K562 (cell line): ENCODE results near the gene TRRAP. TPM values are rescaled to one million over a fixed set of nuclear protein-coding genes. Genes with fewer than 3 reads are reported as not detected.

ENCODE experiments used
- ATAC-seq: fragments of 200-7000 bp; cut with Tn5 transposase; 3 replicates; pipeline ENCODE4 v1.9.1; 2020; ENCODE audit warnings: moderate library complexity
- BruUV-seq: library from RNA; stranded (reverse); fragments of 400-500 nt; replicated peaks from 2 replicates; lab custom pipeline; 2021; lab: Mats Ljungman, UMichigan
- CTCF ChIA-PET: fragments of 300-600 bp; formaldehyde crosslinking; extraction: SDS; loops from one replicate; lab custom pipeline; 2021; ENCODE audit warnings: low intra/inter-chr PET ratio; lab: Yijun Ruan, JAX
- POLR2A ChIA-PET: fragments of 300-600, 350-650 bp; sonication (Branson Sonifier 250); formaldehyde crosslinking; extraction: SDS; loops from one replicate; lab custom pipeline; 2021; ENCODE audit warnings: antibody characterized with exemption, inconsistent platforms; lab: Yijun Ruan, JAX
- DNase-seq, 4 experiments: peaks; one replicate each; pipeline versions ENCODE4 v3.0.0 to v3.0.0-alpha.2; 2011 to 2018; ENCODE audit warnings: low spot score in 3 of 4, mixed read lengths in 3 of 4; ENCODE audit errors: extremely low read depth in 1 of 4
- FAIRE-seq: peaks from 2 replicates; lab custom pipeline; 2011; peaks lifted over from hg19 to GRCh38; lab: Jason Lieb, UNC
- H2AFZ ChIP-seq: 2 replicates; pipeline ENCODE4 v1.6.0; 2011; ENCODE audit warnings: low read depth, low read length, control low read depth, inconsistent platforms
- H3K27ac ChIP-seq: fragments of 200-600 bp; 3 replicates; pipeline ENCODE4 v1.8.0; 2011; ENCODE audit warnings: low read depth, mild to moderate bottlenecking, control low read depth, inconsistent platforms, low read length, moderate library complexity, mixed read lengths; ENCODE audit errors: extremely low read depth
- H3K27me3 ChIP-seq, 2 experiments: fragments of 300-600 bp in 1 of 2; 2 replicates in 1 of 2; 3 replicates in 1 of 2; pipeline versions ENCODE4 v1.6.0 to v1.8.0; 2011; ENCODE audit warnings: inconsistent platforms in 2 of 2, low read length in 2 of 2, mild to moderate bottlenecking in 1 of 2, mixed read lengths in 1 of 2, moderate library complexity in 1 of 2; ENCODE audit not compliant: control insufficient read depth in 2 of 2, insufficient read depth in 2 of 2
- H3K36me3 ChIP-seq: fragments of 300-600 bp; 3 replicates; pipeline ENCODE4 v1.8.0; 2011; ENCODE audit warnings: mild to moderate bottlenecking, low read length, inconsistent platforms; ENCODE audit not compliant: control insufficient read depth, insufficient read depth
- H3K4me1 ChIP-seq, 2 experiments: fragments of 200-600 bp in 1 of 2; replicated peaks in 1 of 2; 2 replicates in 1 of 2; 3 replicates in 1 of 2; pipeline versions ENCODE4 v1.5.1 to v1.8.0; 2011; ENCODE audit warnings: inconsistent platforms in 2 of 2, low read length in 2 of 2, mild to moderate bottlenecking in 1 of 2, mixed read lengths in 1 of 2, moderate library complexity in 1 of 2; ENCODE audit not compliant: control insufficient read depth in 2 of 2, insufficient read depth in 2 of 2
- H3K4me2 ChIP-seq: 2 replicates; pipeline ENCODE4 v1.6.1; 2011; ENCODE audit warnings: low read length, control low read depth, inconsistent platforms, mixed read lengths; ENCODE audit not compliant: insufficient read depth
- H3K4me3 ChIP-seq: fragments of 200-600 bp; sonication (generic), shearing (Covaris generic); 2 replicates; pipeline ENCODE4 v1.5.1; 2016; ENCODE audit warnings: control low read depth, inconsistent platforms
- H3K79me2 ChIP-seq: fragments of 200-600 bp; 3 replicates; pipeline ENCODE4 v1.8.0; 2011; ENCODE audit warnings: low read length, inconsistent platforms; ENCODE audit not compliant: control insufficient read depth, insufficient read depth
- H3K9ac ChIP-seq, 2 experiments: 2 replicates each; pipeline versions ENCODE4 v1.6.0 to v1.6.1; 2011; ENCODE audit warnings: low read depth in 2 of 2, low read length in 2 of 2, control low read depth in 1 of 2, inconsistent platforms in 1 of 2, mild to moderate bottlenecking in 1 of 2, mixed read lengths in 1 of 2; ENCODE audit not compliant: insufficient read depth in 1 of 2
- H3K9me1 ChIP-seq: one replicate; pipeline ENCODE4 v1.6.0; 2011; ENCODE audit warnings: inconsistent platforms, mild to moderate bottlenecking, low read length, moderate library complexity; ENCODE audit not compliant: control insufficient read depth, insufficient read depth
- H3K9me3 ChIP-seq: replicated peaks from 2 replicates; pipeline ENCODE4 v1.5.1; 2011; ENCODE audit warnings: low read depth, low read length, inconsistent platforms; ENCODE audit not compliant: control insufficient read depth, insufficient read depth
- H4K20me1 ChIP-seq: replicated peaks from 2 replicates; pipeline ENCODE4 v1.6.1; 2011; ENCODE audit warnings: low read length, inconsistent platforms, mixed read lengths; ENCODE audit not compliant: control insufficient read depth, insufficient read depth
- E2F6 ChIP-seq, 2 experiments: IDR thresholded peaks; 2 replicates each; pipeline ENCODE4 v1.6.1; 2011; ENCODE audit warnings: borderline replicate concordance in 1 of 2, control low read depth in 1 of 2, low read depth in 1 of 2, low read length in 1 of 2, mild to moderate bottlenecking in 1 of 2, mixed read lengths in 1 of 2, moderate library complexity in 1 of 2; ENCODE audit not compliant: insufficient read depth in 1 of 2, insufficient read length in 1 of 2, poor library complexity in 1 of 2, severe bottlenecking in 1 of 2; ENCODE audit errors: extremely low read depth in 1 of 2
- FIP1L1 ChIP-seq: fragments of 200-400 bp; formaldehyde crosslinking; IDR thresholded peaks from 2 replicates; pipeline ENCODE4 v1.6.1; 2018; ENCODE audit warnings: mild to moderate bottlenecking, low read depth, low read length; ENCODE audit not compliant: poor library complexity, severe bottlenecking
- FOS ChIP-seq: IDR thresholded peaks from 3 replicates; pipeline ENCODE4 v1.6.1; 2011; ENCODE audit not compliant: insufficient read length; ENCODE audit errors: extremely low read depth
- HOMEZ ChIP-seq: fragments of 250-450 bp; sonication (Bioruptor Pico); IDR thresholded peaks from 2 replicates; pipeline ENCODE4 v1.4.0; 2020; ENCODE audit warnings: mild to moderate bottlenecking, moderate library complexity
- NR3C1 ChIP-seq: sonication (generic); formaldehyde crosslinking; IDR thresholded peaks from 2 replicates; pipeline ENCODE4 v1.8.1; 2022; ENCODE audit warnings: missing genetic modification reagents
- POLR2G ChIP-seq: fragments of 200-400 bp; formaldehyde crosslinking; IDR thresholded peaks from 2 replicates; pipeline ENCODE4 v1.6.1; 2017; ENCODE audit warnings: low read depth, mild to moderate bottlenecking, antibody characterized with exemption, low read length, moderate library complexity
- RFX5 ChIP-seq: IDR thresholded peaks from 2 replicates; pipeline ENCODE4 v1.6.1; 2011; ENCODE audit warnings: low read depth, mild to moderate bottlenecking, improper control_type of control experiment, low read length
- SIX5 ChIP-seq, 2 experiments: IDR thresholded peaks; 2 replicates each; pipeline ENCODE4 v1.6.1; 2011; ENCODE audit warnings: low read length in 2 of 2, borderline replicate concordance in 1 of 2, low read depth in 1 of 2, mild to moderate bottlenecking in 1 of 2, moderate library complexity in 1 of 2; ENCODE audit not compliant: insufficient read depth in 1 of 2
- TSC22D4 ChIP-seq: fragments of 450-650 bp; IDR thresholded peaks from 2 replicates; pipeline ENCODE4 v1.6.1; 2016; ENCODE audit warnings: missing genetic modification characterization, missing biosample characterization, control low read depth
- ZBTB1 ChIP-seq: sonication (generic); formaldehyde crosslinking; IDR thresholded peaks from 2 replicates; pipeline ENCODE4 v1.8.1; 2023; ENCODE audit warnings: missing genetic modification reagents, low read depth, mild to moderate bottlenecking, borderline replicate concordance
- ZBTB7A ChIP-seq: IDR thresholded peaks from 2 replicates; pipeline ENCODE4 v1.6.1; 2011; ENCODE audit warnings: low read depth, mild to moderate bottlenecking, low read length, moderate library complexity, borderline replicate concordance; ENCODE audit not compliant: control insufficient read depth
- ZNF274 ChIP-seq: IDR thresholded peaks from 2 replicates; pipeline ENCODE4 v1.6.1; 2011; ENCODE audit warnings: low read depth, mild to moderate bottlenecking, low read length, moderate library complexity, borderline replicate concordance
- ZNF57 ChIP-seq: fragments of 450-650 bp; formaldehyde crosslinking; IDR thresholded peaks from 2 replicates; pipeline ENCODE4 v1.4.0; 2020; ENCODE audit warnings: mild to moderate bottlenecking, moderate library complexity
- WGBS: fragments of 100-300 bp; shearing (Covaris generic); methylation state at CpG from one replicate; pipeline ENCODE4 v1.1.6; 2016; ENCODE audit warnings: low coverage, mixed read lengths; ENCODE audit not compliant: insufficient coverage; ENCODE audit errors: missing lambda C conversion rate; 5-methylcytosine and 5-hydroxymethylcytosine counted together
- in situ Hi-C: fragments of 300-500 bp; cut with MboI; formaldehyde crosslinking; loops from 4 replicates; pipeline ENCODE4 v1.15.0; 2018; ENCODE audit warnings: inconsistent platforms, mixed read lengths
- intact Hi-C: fragments of 100-400 bp; cut with micrococcal nuclease; formaldehyde crosslinking; loops from 2 replicates; pipeline ENCODE4 v1.14.2; 2022
- polyA plus RNA-seq, 8 experiments: library from polyadenylated mRNA; depleted of rRNA in 4 of 8; stranded (reverse) in 5 of 8; unstranded in 3 of 8; fragments of >200 nt; fragmentation: Nextera tagmentation in 2 of 8; fragmentation: Illumina TruSeq in 1 of 8; extraction: Ambion mirVana in 2 of 8; extraction: Trizol in 1 of 8; gene quantifications; 2 replicates each; pipeline versions ENCODE4 v1.2.1 to v1.2.3, GENCODE V29; 2011 to 2014; ENCODE audit warnings: inconsistent platforms in 1 of 8, missing spikeins in 1 of 8
- total RNA-seq, 7 experiments: library from RNA; depleted of rRNA in 6 of 7; stranded (reverse); fragments of >200 nt in 6 of 7; fragmentation: Illumina TruSeq in 2 of 7; extraction: Trizol in 2 of 7; gene quantifications; 2 replicates each; pipeline versions ENCODE4 v1.2.1 to v1.2.3, GENCODE V29; 2011 to 2021; ENCODE audit warnings: low replicate concordance in 1 of 7

The TRRAP gene
- total and polyA plus RNA-seq, 9 of the 15 experiments (the other 6 are each of a cell fraction or from before 2014, with no cell fraction given), result 1.3 to 47.2 (median 9.7) TPM

- H3K9me1 ChIP-seq, result no peaks in the 10 kb centered on the region
- no peak overlapping the region for H3K4me2 ChIP-seq
- H3K79me2 ChIP-seq, result no peaks in the 10 kb centered on the region
- FAIRE-seq, result no peak
- intact Hi-C loops, result no loop called here
- no peak for ATAC-seq
- no peak for TF ChIP-seq ZBTB1
- no peak for TF ChIP-seq ZBTB7A
- no peak for TF ChIP-seq SIX5 (IDR thresholded peaks at IDR 0.05; ENCODE audit: borderline replicate concordance in 1 of 2, insufficient read depth in 1 of 2, low read depth in 1 of 2, low read length in 2 of 2)
- no peak for TF ChIP-seq TSC22D4 (tag)
- TF ChIP-seq NR3C1 (CRISPR knock-in tag), result no peak
- no peaks in the 10 kb centered on the region for H3K9me3 ChIP-seq
- no peaks in the 10 kb centered on the region; a peak in 1 of 5 replicates for H3K4me1 ChIP-seq
- H3K27me3 ChIP-seq, result no peaks in the 10 kb centered on the region
- POLR2A ChIA-PET, result interaction anchor here (0.7 to 2.7 kb wide), 6 partner anchors 8 to 43 kb away, joined by 3 to 6 read pairs (median 4); no protein-coding TSS in a partner anchor
- no peak overlapping the region for H3K4me3 ChIP-seq
- H4K20me1 ChIP-seq, result no peaks in the 10 kb centered on the region
- peaks cover 76% of the 10 kb centered on the region; the same call in 2 of the 3 replicates for H3K36me3 ChIP-seq
- WGBS, result 88% methylated on average over 6 of the region's 6 CpGs
- BruUV-seq, result no TSS peak
- in situ Hi-C loops, result no loop called here
- no peak overlapping the region for H2AFZ ChIP-seq
- no peak overlapping the region for H3K9ac ChIP-seq
- CTCF ChIA-PET, result no interaction called here
- H3K27ac ChIP-seq, result no peak overlapping the region
- no peak for DNase-seq
Observed at GRCh38 chr7:99030457-99030856, 152.1 kb downstream of the TRRAP start.

GRCh38 chr7:99030951-99031350 lies 152.6 kb downstream of the TRRAP start:
- no peak overlapping the region for H3K27ac ChIP-seq
- no peak overlapping the region for H3K9ac ChIP-seq
- ATAC-seq (no peak), FAIRE-seq (no peak), DNase-seq (no peak)
- WGBS, result 92% methylated on average over 5 of the region's 5 CpGs
- no peaks in the 10 kb centered on the region for H3K9me1 ChIP-seq
- no peaks in the 10 kb centered on the region for H3K9me3 ChIP-seq
- in situ Hi-C loops (no loop called here), intact Hi-C loops (no loop called here)
- H3K4me3 ChIP-seq, result no peak overlapping the region
- H3K36me3 ChIP-seq, result peaks cover 81% of the 10 kb centered on the region; the same call in 2 of the 3 replicates
- H3K4me2 ChIP-seq, result no peak overlapping the region
- no TSS peak for BruUV-seq
- H3K79me2 ChIP-seq, result no peaks in the 10 kb centered on the region
- POLR2A ChIA-PET, result interaction anchor here (0.6 to 2.7 kb wide), 5 partner anchors 10 to 77 kb away, joined by 3 to 6 read pairs (median 4); no protein-coding TSS in a partner anchor
- H3K27me3 ChIP-seq, result no peaks in the 10 kb centered on the region
- H3K4me1 ChIP-seq, result no peaks in the 10 kb centered on the region; a peak in 1 of 5 replicates
- CTCF ChIA-PET, result no interaction called here
- no peak overlapping the region for H2AFZ ChIP-seq
- no peaks in the 10 kb centered on the region for H4K20me1 ChIP-seq
- TF ChIP-seq POLR2G, result no peak
- no peak for TF ChIP-seq E2F6 (IDR thresholded peaks at IDR 0.05; ENCODE audit: borderline replicate concordance in 1 of 2, extremely low read depth in 1 of 2, insufficient read depth in 1 of 2, insufficient read length in 1 of 2, low read depth in 1 of 2, low read length in 1 of 2, poor library complexity in 1 of 2, severe bottlenecking in 1 of 2)
- no peak for TF ChIP-seq FOS
- no peak for TF ChIP-seq HOMEZ
- TF ChIP-seq ZNF57 (CRISPR knock-in tag), result no peak
- TF ChIP-seq FIP1L1, result no peak
- TF ChIP-seq RFX5, result no peak
- no peak for TF ChIP-seq ZNF274
